CD8-positive, alpha-beta memory T cell (primary cell): ENCODE results near the gene CCR2. TPM values are rescaled to one million over a fixed set of nuclear protein-coding genes. Genes with fewer than 3 reads are reported as not detected.
"Not testable (repeated sequence)": the region's sequence is repeated elsewhere in the genome, so short reads cannot be mapped to it uniquely, and the experiment has no call there.

Source experiments
- CTCF ChIA-PET: fragments of 350-600 bp; sonication (Branson Sonifier 250); formaldehyde crosslinking; loops from one replicate; lab custom pipeline; 2021; ENCODE audit warnings: antibody characterized with exemption; lab: Charles Lee
- POLR2A ChIA-PET: fragments of 350-600 bp; sonication (Branson Sonifier 250); formaldehyde crosslinking; loops from one replicate; lab custom pipeline; 2021; ENCODE audit warnings: antibody characterized with exemption; lab: Charles Lee
- DNase-seq, 5 donors: peaks; one replicate each; pipeline versions ENCODE4 v3.0.0 to v3.0.0-alpha.2; 2020 to 2022; ENCODE audit warnings: mixed read lengths in 1 of 5
- H3K27ac ChIP-seq: one replicate; pipeline ENCODE4 v1.7.0; 2013; ENCODE audit warnings: low read depth, mild to moderate bottlenecking, low read length, moderate library complexity
- H3K27me3 ChIP-seq: 2 replicates; pipeline ENCODE4 v1.7.0; 2013; ENCODE audit warnings: low read length, mild to moderate bottlenecking; ENCODE audit not compliant: insufficient read depth, poor library complexity, severe bottlenecking
- H3K36me3 ChIP-seq: 2 replicates; pipeline ENCODE4 v1.7.0; 2013; ENCODE audit warnings: mild to moderate bottlenecking, low read length, moderate library complexity; ENCODE audit not compliant: insufficient read depth
- H3K4me1 ChIP-seq: 2 replicates; pipeline ENCODE4 v1.7.0; 2013; ENCODE audit warnings: mild to moderate bottlenecking, low read length, moderate library complexity; ENCODE audit not compliant: insufficient read depth
- H3K4me3 ChIP-seq: 2 replicates; pipeline ENCODE4 v1.7.0; 2013; ENCODE audit warnings: mild to moderate bottlenecking, low read length
- H3K9me3 ChIP-seq: 2 replicates; pipeline ENCODE4 v1.7.0; 2013; ENCODE audit warnings: mild to moderate bottlenecking, low read length
- H3K27ac Mint-ChIP-seq, 8 donors: one replicate each; pipeline ENCODE4 v1.8.0; 2020 to 2021; ENCODE audit warnings: mixed read lengths in 8 of 8, mild to moderate bottlenecking in 6 of 8, inconsistent platforms in 3 of 8, moderate library complexity in 3 of 8
- H3K27me3 Mint-ChIP-seq, 2 donors: one replicate each; pipeline ENCODE4 v1.8.0; 2020 to 2021; ENCODE audit warnings: mixed read lengths in 2 of 2, mild to moderate bottlenecking in 1 of 2, moderate library complexity in 1 of 2
- H3K36me3 Mint-ChIP-seq, 3 donors: one replicate each; pipeline ENCODE4 v1.8.0; 2020 to 2021; ENCODE audit warnings: mixed read lengths in 3 of 3, inconsistent platforms in 1 of 3, mild to moderate bottlenecking in 1 of 3
- H3K4me1 Mint-ChIP-seq, 3 donors: one replicate each; pipeline ENCODE4 v1.8.0; 2020 to 2021; ENCODE audit warnings: mixed read lengths in 3 of 3, inconsistent platforms in 1 of 3, mild to moderate bottlenecking in 1 of 3
- H3K4me3 Mint-ChIP-seq, 7 donors: one replicate each; pipeline ENCODE4 v1.8.0; 2020 to 2021; ENCODE audit warnings: mixed read lengths in 7 of 7, mild to moderate bottlenecking in 6 of 7, moderate library complexity in 4 of 7, inconsistent platforms in 2 of 7
- H3K9me3 Mint-ChIP-seq, 5 donors: one replicate each; pipeline ENCODE4 v1.8.0; 2020 to 2022; ENCODE audit warnings: mixed read lengths in 5 of 5, mild to moderate bottlenecking in 3 of 5, moderate library complexity in 2 of 5, inconsistent platforms in 1 of 5
- polyA plus RNA-seq: library from polyadenylated mRNA; unstranded; fragments of 300-500 nt; fragmentation: Illumina TruSeq; gene quantifications from one replicate; pipeline ENCODE4 v1.2.3, GENCODE V29; 2021
- total RNA-seq, 2 experiments: library from RNA; stranded (reverse); gene quantifications; one replicate each; pipeline ENCODE4 v1.2.3, GENCODE V29; 2021

Gene CCR2
- total and polyA plus RNA-seq, 3 experiments from 2014 or later: 0.51 to 59.7 (median 0.74) TPM

DNA sequence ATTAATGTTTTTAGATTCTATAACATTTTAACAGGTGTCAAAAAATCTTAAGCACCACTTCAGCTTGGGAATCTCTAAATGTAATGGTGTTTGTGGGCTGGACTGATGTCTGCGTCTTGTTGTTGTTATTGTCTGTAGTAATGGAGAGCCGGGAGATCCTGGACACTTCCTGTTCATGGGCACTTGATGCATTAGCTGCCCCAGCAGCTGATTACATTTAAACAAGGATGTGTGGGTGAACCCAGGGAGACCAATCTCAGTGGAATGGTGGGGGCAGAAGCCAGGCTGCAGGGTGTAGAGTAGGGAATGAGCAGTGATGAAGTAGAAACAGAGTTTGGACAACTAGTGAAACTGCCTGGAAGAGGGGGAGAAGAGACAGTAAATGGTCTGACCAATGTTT lies 45.2 kb downstream of the CCR2 start:
- no peak overlapping the region for H3K27ac ChIP-seq
- Mint-ChIP-seq H3K9me3 (peaks cover 0 to 2% (median 0%) of the 10 kb centered on the region in 5 donors), H3K27me3 (peaks cover 0 to 2% of the 10 kb centered on the region in 2 donors), H3K4me3 (no peak overlapping the region), H3K27ac (no peak overlapping the region), H3K36me3 (no peaks in the 10 kb centered on the region), H3K4me1 (peaks cover 0 to 2% (median 2%) of the 10 kb centered on the region in 3 donors)
- CTCF ChIA-PET: interaction anchor here (0.8 to 1.2 kb wide), 4 partner anchors 21 to 123 kb away, joined by 3 read pairs; no protein-coding TSS in a partner anchor
- no peaks in the 10 kb centered on the region for H3K27me3 ChIP-seq
- no peaks in the 10 kb centered on the region for H3K36me3 ChIP-seq
- POLR2A ChIA-PET: no interaction called here
- no peaks in the 10 kb centered on the region for H3K9me3 ChIP-seq
- DNase-seq: no peak
- H3K4me3 ChIP-seq: no peak overlapping the region
- H3K4me1 ChIP-seq: no peaks in the 10 kb centered on the region

DNA sequence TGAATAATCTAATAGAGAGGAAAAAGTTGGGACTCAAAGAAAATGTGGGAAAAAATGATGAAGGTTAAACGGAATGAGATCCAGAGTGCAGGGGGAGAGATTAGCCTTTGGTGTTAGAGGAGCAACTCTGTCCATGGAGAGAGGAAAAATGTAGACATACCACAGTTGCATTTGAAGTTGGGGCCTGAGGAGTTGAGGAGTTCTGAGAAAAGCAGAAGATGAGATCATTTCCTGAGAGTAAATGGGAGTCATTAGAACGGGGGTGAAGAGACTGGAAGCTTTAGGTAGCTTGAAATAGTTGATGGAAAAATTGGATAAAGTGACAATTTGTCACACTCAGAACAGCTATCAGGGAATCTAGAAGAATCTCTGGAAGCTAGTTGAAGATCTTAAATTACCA lies 45.6 kb downstream of the CCR2 start:
- no peak overlapping the region for H3K27ac Mint-ChIP-seq
- no peak overlapping the region for H3K4me3 ChIP-seq
- no peaks in the 10 kb centered on the region for H3K36me3 Mint-ChIP-seq
- H3K36me3 ChIP-seq: no peaks in the 10 kb centered on the region
- no peak overlapping the region for H3K4me3 Mint-ChIP-seq
- H3K4me1 ChIP-seq: no peaks in the 10 kb centered on the region
- H3K4me1 Mint-ChIP-seq: peaks cover 0 to 2% (median 2%) of the 10 kb centered on the region in 3 donors
- peaks cover 0 to 2% of the 10 kb centered on the region in 2 donors for H3K27me3 Mint-ChIP-seq
- CTCF ChIA-PET: interaction anchor here (0.9 to 1.2 kb wide), 3 partner anchors 21 to 89 kb away, joined by 3 read pairs; no protein-coding TSS in a partner anchor
- no peaks in the 10 kb centered on the region for H3K27me3 ChIP-seq
- H3K9me3 ChIP-seq: no peaks in the 10 kb centered on the region
- no peak overlapping the region for H3K27ac ChIP-seq
- H3K9me3 Mint-ChIP-seq: peaks cover 0 to 2% (median 0%) of the 10 kb centered on the region in 5 donors
- DNase-seq: no peak
- POLR2A ChIA-PET: no interaction called here

DNA sequence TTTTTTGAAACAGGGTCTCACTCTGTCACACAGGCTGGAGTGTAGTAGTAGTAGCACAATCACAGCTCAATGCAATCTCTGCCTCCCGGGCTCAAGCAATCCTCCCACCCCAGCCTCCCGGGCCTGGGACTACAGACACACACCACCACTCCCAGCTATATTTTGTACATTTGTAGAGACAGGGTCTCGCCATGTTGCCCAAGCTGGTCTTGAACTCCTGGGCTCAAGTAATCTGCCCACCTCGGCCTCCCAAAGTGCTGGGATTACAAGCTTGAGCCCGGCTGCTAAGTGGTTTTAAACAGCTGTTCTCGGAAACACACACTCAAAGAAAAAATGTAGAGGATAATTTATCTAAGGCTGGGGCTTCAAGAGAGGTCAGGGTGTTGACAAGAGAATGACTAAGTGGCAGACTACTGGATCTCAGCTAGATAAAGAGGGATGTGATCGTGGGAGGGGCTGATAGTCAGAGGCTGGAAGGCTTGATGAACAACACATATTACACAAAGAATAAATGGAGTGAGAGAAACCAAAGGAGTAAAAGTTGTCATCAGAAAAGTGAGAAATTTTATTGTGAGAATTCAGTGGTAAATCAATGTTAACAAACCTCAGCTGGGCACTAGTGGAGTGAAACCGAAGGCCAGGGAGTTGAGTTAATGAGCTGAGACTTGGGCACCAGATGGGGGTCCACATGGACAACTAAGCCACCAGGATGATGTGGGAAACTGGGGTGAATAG lies 46.3 kb downstream of the CCR2 start:
- no peak overlapping the region for H3K27ac Mint-ChIP-seq

DNA sequence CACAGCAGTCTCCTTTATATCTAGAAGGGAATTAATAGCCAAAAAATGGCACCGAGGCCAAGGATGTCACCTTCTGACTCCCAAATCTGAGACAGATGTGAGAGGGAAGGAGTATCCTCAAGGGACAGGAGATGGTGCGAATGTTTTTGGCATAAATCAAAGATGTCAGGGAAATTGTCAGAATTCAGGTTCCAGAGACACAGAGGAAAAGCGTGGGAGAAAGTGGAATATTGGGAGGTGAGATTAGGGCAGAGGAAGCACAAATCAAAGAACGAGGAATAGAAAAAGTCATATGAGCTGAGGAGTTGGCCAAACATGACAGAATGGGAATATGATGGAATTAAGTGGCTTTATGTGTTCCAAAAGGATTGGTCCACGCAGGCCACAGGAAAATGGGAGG lies 46.9 kb downstream of the CCR2 start:
- no peak overlapping the region for H3K27ac Mint-ChIP-seq
- ChIA-PET CTCF (no interaction called here), POLR2A (no interaction called here)
- H3K27ac ChIP-seq: no peak overlapping the region
- H3K4me3 ChIP-seq: no peak overlapping the region
- peaks cover 0 to 2% (median 2%) of the 10 kb centered on the region in 3 donors for H3K4me1 Mint-ChIP-seq
- no peaks in the 10 kb centered on the region for H3K36me3 Mint-ChIP-seq
- no peaks in the 10 kb centered on the region for H3K27me3 ChIP-seq
- H3K4me1 ChIP-seq: no peaks in the 10 kb centered on the region
- H3K4me3 Mint-ChIP-seq: no peak overlapping the region
- no peaks in the 10 kb centered on the region for H3K9me3 ChIP-seq
- peaks cover 0 to 2% (median 0%) of the 10 kb centered on the region in 5 donors for H3K9me3 Mint-ChIP-seq
- H3K36me3 ChIP-seq: no peaks in the 10 kb centered on the region
- no peak for DNase-seq
- peaks cover 0 to 2% of the 10 kb centered on the region in 2 donors for H3K27me3 Mint-ChIP-seq

More for the DNA sequence above, 46.3 kb downstream of the CCR2 start:
- Histone ChIP-seq H3K36me3 (no peaks in the 10 kb centered on the region), H3K4me3 (no peak overlapping the region), H3K9me3 (no peaks in the 10 kb centered on the region), H3K27ac (no peak overlapping the region), H3K27me3 (no peaks in the 10 kb centered on the region), H3K4me1 (no peaks in the 10 kb centered on the region)
- POLR2A ChIA-PET: no interaction called here
- Mint-ChIP-seq H3K36me3 (no peaks in the 10 kb centered on the region), H3K4me3 (no peak overlapping the region), H3K9me3 (peaks cover 0 to 2% (median 0%) of the 10 kb centered on the region in 5 donors), H3K4me1 (peaks cover 0 to 2% (median 2%) of the 10 kb centered on the region in 3 donors), H3K27me3 (peaks cover 0 to 2% of the 10 kb centered on the region in 2 donors)
- DNase-seq: no peak
- CTCF ChIA-PET: interaction anchor here (0.9 to 1.2 kb wide), 3 partner anchors 22 to 88 kb away, joined by 3 read pairs; no protein-coding TSS in a partner anchor

DNA sequence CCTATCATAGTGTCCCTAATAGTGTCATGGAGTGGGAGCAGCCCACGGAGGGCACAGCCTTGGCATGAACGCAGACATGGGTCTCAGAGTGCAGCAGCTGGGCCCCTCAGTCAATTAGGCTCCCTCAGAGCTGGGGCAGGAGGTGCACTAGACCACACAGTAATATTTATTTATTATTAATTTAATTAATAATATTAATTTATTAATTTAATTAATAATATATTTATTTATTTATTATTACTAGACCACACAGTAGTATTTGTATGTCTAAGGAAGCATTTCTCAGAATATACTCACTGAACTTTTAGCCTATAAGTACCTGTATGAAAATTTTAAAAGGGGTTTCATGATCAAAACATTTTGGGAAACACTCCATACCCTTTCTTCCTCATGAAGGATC lies 47.7 kb downstream of the CCR2 start:
- Histone ChIP-seq H3K36me3 (no peaks in the 10 kb centered on the region), H3K27me3 (no peaks in the 10 kb centered on the region), H3K9me3 (no peaks in the 10 kb centered on the region), H3K4me1 (peaks cover 3% of the 10 kb centered on the region), H3K27ac (no peak overlapping the region), H3K4me3 (no peak overlapping the region)
- Mint-ChIP-seq H3K4me3 (no peak overlapping the region), H3K36me3 (no peaks in the 10 kb centered on the region), H3K27me3 (peaks cover 0 to 2% of the 10 kb centered on the region in 2 donors), H3K27ac (no peak overlapping the region), H3K4me1 (peaks cover under 1 to 3% (median 1%) of the 10 kb centered on the region in 3 donors), H3K9me3 (peaks cover 0 to 2% (median 0%) of the 10 kb centered on the region in 5 donors)
- POLR2A ChIA-PET: no interaction called here
- CTCF ChIA-PET: no interaction called here
- no peak for DNase-seq

DNA sequence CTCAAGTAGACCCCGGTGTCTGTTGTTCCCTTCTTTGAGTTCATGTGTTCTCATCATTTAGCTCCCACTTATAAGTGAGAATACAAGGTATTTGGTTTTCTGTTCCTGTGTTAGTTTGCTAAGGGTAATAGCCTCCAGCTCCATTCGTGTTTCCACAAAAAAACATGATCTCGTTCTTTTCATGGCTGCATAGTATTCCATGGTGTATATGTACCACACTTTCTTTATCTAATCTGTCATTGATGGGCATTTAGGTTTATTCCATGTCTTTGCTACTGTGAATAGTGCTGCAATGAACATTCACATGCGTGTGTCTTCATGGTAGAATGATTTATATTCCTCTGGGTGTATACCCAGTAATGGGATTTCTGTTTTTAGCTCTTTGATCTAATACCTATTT lies 49.0 kb downstream of the CCR2 start:
- CTCF ChIA-PET: interaction anchor here (1.1 to 1.2 kb wide), 2 partner anchors 22 to 133 kb away, joined by 3 read pairs; no protein-coding TSS in a partner anchor
- H3K27me3 Mint-ChIP-seq, H3K27me3 ChIP-seq, H3K4me3 ChIP-seq, H3K36me3 Mint-ChIP-seq, H3K4me1 ChIP-seq, H3K27ac Mint-ChIP-seq, POLR2A ChIA-PET, H3K9me3 ChIP-seq, H3K27ac ChIP-seq, H3K4me3 Mint-ChIP-seq, H3K9me3 Mint-ChIP-seq, H3K36me3 ChIP-seq, DNase-seq: not testable (repeated sequence)
- H3K4me1 Mint-ChIP-seq: peaks cover 13 to 17% (median 15%) of the 10 kb centered on the region in 3 donors

DNA sequence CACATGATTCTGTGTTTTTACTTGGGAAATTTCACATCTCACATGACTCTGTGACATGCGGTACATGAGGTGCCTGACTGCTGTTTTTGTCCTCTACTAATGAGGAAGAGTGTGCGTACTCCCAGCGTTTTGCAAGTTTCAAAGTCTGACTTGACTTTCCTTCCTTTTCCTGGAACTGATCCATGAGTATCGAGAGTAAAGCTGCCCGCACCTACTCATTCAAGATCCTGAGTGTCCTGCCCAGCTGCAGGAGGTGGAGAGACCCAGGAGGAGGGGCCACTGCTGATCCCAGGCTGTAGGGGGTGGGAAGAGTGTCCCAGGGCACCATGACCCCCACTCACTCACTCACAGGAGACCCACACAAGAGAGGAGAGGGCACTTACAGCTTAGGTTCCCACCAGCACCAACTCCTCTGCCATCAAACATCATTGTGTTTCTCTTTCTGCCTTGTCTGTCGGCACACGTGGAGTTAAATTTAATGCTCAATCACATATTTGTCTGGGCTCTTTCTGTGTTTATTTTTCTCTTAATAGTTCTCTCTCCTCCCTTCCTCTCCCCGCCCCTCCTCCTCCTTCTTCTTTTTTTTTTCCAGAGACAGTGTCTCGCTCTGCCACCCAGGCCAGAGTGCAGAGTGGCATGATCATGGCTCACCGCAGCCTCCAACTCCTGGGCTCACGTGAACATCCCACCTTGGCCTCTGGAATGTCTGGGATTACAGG lies 51.5 kb downstream of the CCR2 start:
- Histone ChIP-seq H3K4me1 (peaks cover 12% of the 10 kb centered on the region), H3K9me3 (no peaks in the 10 kb centered on the region), H3K27ac (peak overlapping the region; percentile 75), H3K27me3 (no peaks in the 10 kb centered on the region), H3K4me3 (no peak overlapping the region), H3K36me3 (no peaks in the 10 kb centered on the region)
- Mint-ChIP-seq H3K36me3 (peaks cover 0 to 14% (median 5%) of the 10 kb centered on the region in 3 donors), H3K27me3 (no peaks in the 10 kb centered on the region), H3K27ac (peak overlapping the region in 5 of 8 donors; percentile 12 to 95 (median 93)), H3K4me3 (peak overlapping the region in 1 of 7 donors; percentile 66), H3K9me3 (peaks cover 0 to 2% (median 0%) of the 10 kb centered on the region in 5 donors), H3K4me1 (peaks cover 34 to 39% (median 36%) of the 10 kb centered on the region in 3 donors)
- DNase-seq: no peak
- ChIA-PET POLR2A (no interaction called here), CTCF (no interaction called here)

DNA sequence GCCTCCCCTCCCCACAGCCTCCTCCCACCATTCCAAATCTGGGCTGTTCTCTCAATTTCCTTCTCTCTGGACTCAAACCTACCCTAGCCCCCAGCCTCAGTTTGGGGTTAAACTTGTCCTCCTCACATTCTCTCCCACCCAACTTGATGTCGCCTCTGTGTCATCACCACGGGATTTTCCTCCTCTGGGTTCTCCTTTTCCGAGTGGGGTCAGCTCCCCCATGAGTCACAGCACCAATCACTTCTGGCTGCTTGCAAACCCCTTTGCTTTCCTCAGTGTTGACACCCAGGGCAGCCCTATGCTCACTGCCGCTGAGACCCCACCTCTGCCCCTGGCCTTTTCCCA lies 52.5 kb downstream of the CCR2 start:
- Mint-ChIP-seq H3K27me3 (no peaks in the 10 kb centered on the region), H3K27ac (peak overlapping the region; percentile 86 to 98 (median 92)), H3K4me1 (peaks cover 34 to 39% (median 36%) of the 10 kb centered on the region in 3 donors), H3K4me3 (peak overlapping the region in 6 of 7 donors; percentile 54 to 96 (median 86)), H3K9me3 (peaks cover 0 to 2% (median 0%) of the 10 kb centered on the region in 5 donors), H3K36me3 (peaks cover 0 to 14% (median 5%) of the 10 kb centered on the region in 3 donors)
- DNase-seq: no peak
- ChIA-PET POLR2A (interaction anchor here (1.4 kb wide), 1 partner anchor 35 kb away, joined by 5 read pairs; the partner anchor contains the start of gene CCR5), CTCF (no interaction called here)
- Histone ChIP-seq H3K27ac (peak overlapping the region; percentile 75), H3K36me3 (no peaks in the 10 kb centered on the region), H3K27me3 (no peaks in the 10 kb centered on the region), H3K9me3 (no peaks in the 10 kb centered on the region), H3K4me3 (peak overlapping the region; percentile 57), H3K4me1 (peaks cover 12% of the 10 kb centered on the region)
